Type B pancreatic cell (in vitro differentiated cells): ENCODE data around the gene NOXA1. TPM values are rescaled to one million over a fixed set of nuclear protein-coding genes. Genes with fewer than 3 reads are reported as not detected.

Source experiments
- DNase-seq: peaks from one replicate; pipeline ENCODE4 v3.0.0; 2021; ENCODE audit warnings: mixed read lengths; ENCODE audit not compliant: unreplicated experiment; ENCODE audit errors: extremely low spot score
- H3K27ac Mint-ChIP-seq: 2 replicates; pipeline ENCODE4 v1.8.0; 2021; ENCODE audit warnings: mild to moderate bottlenecking, mixed read lengths
- H3K27me3 Mint-ChIP-seq: 2 replicates; pipeline ENCODE4 v1.8.0; 2021; ENCODE audit warnings: mixed read lengths
- H3K36me3 Mint-ChIP-seq: 2 replicates; pipeline ENCODE4 v1.8.0; 2021; ENCODE audit warnings: mixed read lengths
- H3K4me1 Mint-ChIP-seq: one replicate; pipeline ENCODE4 v1.8.0; 2021; ENCODE audit warnings: mixed read lengths; ENCODE audit not compliant: unreplicated experiment
- H3K4me3 Mint-ChIP-seq: 2 replicates; pipeline ENCODE4 v1.8.0; 2021; ENCODE audit warnings: mild to moderate bottlenecking, mixed read lengths
- H3K9me3 Mint-ChIP-seq: 2 replicates; pipeline ENCODE4 v1.8.0; 2021; ENCODE audit warnings: mixed read lengths
- total RNA-seq: library from RNA; stranded (reverse); gene quantifications from 2 replicates; pipeline ENCODE4 v1.2.1, GENCODE V29; 2021; ENCODE audit warnings: low replicate concordance
- TF ChIP-seq, protein P1 (sequence below): fragments of 200-600 bp; sonication (generic); conservative IDR thresholded peaks from 2 replicates; pipeline ENCODE4 v1.5.0; 2021; ENCODE audit warnings: antibody characterized with exemption, mild to moderate bottlenecking

The NOXA1 gene
- total RNA-seq, 1 donor from 2014 or later: 6.4 TPM

DNA sequence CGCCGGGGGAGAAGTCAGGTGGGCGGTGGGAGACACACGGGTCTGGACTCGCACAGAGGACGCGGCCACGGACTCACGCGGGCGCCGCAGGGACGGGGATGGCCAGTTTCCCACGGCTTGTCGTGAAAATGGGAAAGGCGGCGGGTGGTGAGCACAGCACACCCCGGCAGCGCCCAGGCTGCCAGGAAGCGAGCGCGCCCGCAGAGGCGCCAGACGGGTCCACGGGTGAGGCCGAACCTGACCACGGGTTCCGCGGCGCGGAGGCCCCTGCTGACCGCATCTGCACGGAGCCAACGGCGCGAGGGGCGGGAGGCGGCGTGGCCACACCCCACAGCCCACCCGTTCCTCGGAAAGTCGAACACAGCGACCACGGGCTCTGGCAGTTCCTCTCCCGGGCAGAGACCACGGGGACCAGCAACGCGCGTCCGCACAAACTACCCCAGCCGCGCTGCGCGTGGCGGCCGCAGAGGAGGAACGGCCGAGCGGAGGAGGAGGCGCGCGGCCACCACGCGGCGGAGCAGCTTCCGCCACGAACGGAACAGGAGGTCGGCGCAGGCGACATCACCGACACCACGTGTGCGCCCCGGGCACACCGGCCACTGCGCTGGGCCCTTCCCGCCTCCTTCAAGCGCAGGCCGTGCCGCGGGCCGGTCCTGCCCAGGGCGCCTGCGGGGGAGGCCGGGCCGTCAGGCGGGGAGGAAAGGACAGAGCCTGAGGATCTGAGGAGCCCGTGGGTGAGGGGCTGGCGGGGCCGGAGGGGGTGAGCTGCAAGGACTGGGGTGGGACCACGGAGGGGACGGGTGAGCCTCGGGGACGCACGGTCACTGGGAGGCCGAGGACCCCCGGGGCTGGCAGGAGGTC, 5.8 kb upstream of the NOXA1 start:
- no peak for DNase-seq
- Mint-ChIP-seq H3K36me3 (no peaks in the 10 kb centered on the region), H3K27me3 (no peaks in the 10 kb centered on the region), H3K9me3 (no peaks in the 10 kb centered on the region), H3K4me1 (peaks cover 12% of the 10 kb centered on the region), H3K4me3 (no peak overlapping the region), H3K27ac (no peak overlapping the region)
- TF ChIP-seq, protein P1, sequence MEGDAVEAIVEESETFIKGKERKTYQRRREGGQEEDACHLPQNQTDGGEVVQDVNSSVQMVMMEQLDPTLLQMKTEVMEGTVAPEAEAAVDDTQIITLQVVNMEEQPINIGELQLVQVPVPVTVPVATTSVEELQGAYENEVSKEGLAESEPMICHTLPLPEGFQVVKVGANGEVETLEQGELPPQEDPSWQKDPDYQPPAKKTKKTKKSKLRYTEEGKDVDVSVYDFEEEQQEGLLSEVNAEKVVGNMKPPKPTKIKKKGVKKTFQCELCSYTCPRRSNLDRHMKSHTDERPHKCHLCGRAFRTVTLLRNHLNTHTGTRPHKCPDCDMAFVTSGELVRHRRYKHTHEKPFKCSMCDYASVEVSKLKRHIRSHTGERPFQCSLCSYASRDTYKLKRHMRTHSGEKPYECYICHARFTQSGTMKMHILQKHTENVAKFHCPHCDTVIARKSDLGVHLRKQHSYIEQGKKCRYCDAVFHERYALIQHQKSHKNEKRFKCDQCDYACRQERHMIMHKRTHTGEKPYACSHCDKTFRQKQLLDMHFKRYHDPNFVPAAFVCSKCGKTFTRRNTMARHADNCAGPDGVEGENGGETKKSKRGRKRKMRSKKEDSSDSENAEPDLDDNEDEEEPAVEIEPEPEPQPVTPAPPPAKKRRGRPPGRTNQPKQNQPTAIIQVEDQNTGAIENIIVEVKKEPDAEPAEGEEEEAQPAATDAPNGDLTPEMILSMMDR: no peak

DNA sequence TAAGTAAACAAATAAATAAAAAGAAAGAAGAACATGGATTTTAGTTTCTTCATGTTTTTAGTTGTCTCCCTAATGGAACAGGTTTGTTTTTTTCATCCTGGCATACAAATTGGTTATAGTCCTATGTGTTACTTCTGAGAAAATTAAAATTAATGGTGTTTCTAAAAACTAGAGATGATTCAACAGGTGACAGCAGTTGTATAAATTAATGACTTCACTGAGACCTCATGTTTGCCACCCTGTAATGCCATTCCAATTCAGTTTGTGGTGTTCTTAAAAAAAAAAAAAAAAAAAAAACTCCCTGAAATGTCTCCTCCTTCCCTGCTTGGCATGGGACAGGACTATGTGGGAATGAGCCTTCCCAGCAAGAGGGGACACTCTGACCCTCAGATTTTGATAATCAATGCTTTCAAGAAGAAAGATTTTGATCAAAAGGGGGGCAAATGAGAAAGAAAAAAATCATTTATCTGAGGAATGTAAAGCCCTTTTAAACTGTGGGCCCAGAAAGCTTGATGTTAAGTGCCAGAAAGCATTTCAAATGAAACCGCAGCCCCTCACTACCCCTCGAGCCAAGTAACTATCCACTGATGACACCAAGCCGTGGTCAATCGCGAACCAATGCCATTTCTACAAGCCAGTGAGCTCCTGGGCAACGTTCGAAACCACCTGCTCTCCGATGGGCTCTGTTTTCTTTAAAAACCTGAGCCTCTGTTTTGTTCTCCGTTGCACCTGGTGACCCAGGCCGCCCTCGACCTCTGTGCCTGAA, 1.2 kb upstream of the NOXA1 start:
- peak overlapping the region; percentile 89 for H3K4me3 Mint-ChIP-seq
- H3K4me1 Mint-ChIP-seq: peaks cover 15% of the 10 kb centered on the region
- DNase-seq: no peak
- no peaks in the 10 kb centered on the region for H3K9me3 Mint-ChIP-seq
- H3K27me3 Mint-ChIP-seq: no peaks in the 10 kb centered on the region
- TF ChIP-seq, protein P1: no peak
- H3K36me3 Mint-ChIP-seq: no peaks in the 10 kb centered on the region
- peak overlapping the region; percentile 56 for H3K27ac Mint-ChIP-seq

DNA sequence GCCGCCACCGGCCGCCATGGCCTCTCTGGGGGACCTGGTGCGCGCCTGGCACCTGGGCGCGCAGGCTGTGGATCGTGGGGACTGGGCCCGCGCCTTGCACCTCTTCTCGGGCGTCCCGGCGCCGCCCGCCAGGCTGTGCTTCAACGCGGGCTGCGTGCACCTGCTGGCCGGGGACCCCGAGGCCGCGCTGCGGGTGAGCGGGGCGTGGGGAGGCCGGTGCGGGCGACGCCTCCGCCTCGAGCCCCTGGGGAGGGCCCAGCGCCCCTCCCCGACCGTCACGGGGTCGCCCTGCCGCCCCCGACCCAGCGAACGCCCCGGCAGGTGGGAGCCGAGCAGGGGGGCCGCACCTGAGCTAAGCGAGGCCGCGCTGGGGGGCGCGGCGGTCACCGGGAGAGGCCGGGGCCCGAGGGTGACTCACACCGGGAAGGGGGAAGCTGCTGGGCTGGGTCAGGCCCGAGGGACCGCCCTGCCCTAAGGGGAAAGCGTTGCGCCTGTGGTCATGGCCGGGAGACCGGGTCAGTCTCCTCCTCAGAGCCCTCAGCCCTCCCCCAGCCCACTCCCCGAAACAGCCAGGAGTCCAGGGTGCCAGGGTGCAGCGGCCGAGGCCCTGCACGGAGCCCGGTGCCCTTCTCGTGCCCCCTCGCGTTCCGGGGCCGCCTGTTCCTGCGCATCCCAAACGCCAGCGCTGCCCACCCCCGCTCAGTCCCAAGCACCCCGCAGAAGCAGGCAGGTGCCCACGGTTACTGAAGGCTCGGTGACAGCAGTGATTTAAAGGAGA, 510 bp downstream of the NOXA1 start:
- H3K36me3 Mint-ChIP-seq: no peaks in the 10 kb centered on the region
- peak overlapping the region; percentile 77 for H3K4me3 Mint-ChIP-seq
- TF ChIP-seq, protein P1: peak; percentile 57
- H3K27me3 Mint-ChIP-seq: no peaks in the 10 kb centered on the region
- H3K4me1 Mint-ChIP-seq: peaks cover 15% of the 10 kb centered on the region
- DNase-seq: no peak
- H3K9me3 Mint-ChIP-seq: no peaks in the 10 kb centered on the region
- H3K27ac Mint-ChIP-seq: no peak overlapping the region

DNA sequence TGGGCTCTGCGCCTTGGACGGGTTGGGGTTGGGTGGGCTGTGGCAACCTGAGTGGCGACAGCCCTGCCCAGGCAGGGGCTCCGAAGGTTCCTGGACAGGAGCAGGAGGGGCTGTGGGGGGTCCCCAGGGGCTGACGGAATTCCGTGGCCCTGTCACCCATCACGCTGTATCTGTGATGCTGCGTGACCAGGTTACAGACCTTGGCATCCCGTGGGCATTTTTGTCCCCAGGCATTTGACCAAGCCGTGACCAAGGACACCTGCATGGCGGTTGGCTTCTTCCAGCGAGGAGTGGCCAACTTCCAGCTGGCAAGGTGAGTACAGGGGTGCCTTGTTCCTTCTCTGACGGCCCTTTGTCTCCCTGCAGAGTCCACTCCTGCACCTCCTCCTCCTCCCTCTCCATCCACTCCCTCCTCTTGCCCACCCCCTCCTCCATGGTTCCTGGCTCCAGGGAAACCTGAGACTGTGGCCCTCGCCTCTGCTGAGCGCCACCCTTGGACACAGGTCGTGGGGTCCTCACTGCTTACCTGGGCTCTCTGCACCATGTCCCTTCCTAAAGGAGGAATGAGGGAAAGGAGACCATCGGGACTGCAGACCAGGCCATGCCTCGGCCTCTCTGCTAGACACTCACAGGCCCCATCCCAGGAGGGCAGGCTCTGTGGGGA, 3.0 kb downstream of the NOXA1 start:
- H3K9me3 Mint-ChIP-seq: no peaks in the 10 kb centered on the region
- H3K27ac Mint-ChIP-seq: no peak overlapping the region
- TF ChIP-seq, protein P1: no peak
- H3K4me1 Mint-ChIP-seq: peaks cover 15% of the 10 kb centered on the region
- DNase-seq: no peak
- no peaks in the 10 kb centered on the region for H3K27me3 Mint-ChIP-seq
- H3K4me3 Mint-ChIP-seq: no peak overlapping the region
- H3K36me3 Mint-ChIP-seq: no peaks in the 10 kb centered on the region
